Natural killer cell (primary cell): ENCODE results near the gene NR1I2. TPM values are rescaled to one million over a fixed set of nuclear protein-coding genes. Genes with fewer than 3 reads are reported as not detected.

ENCODE experiments used
- ATAC-seq, 3 donors: fragments of 150-1000 bp in 2 of 3; fragments of 200-7000 bp in 1 of 3; cut with Tn5 transposase; 1 replicate in 1 of 3; 2 replicates in 2 of 3; pipeline ENCODE4 v1.10.0; 2021; ENCODE audit warnings: mild to moderate bottlenecking in 2 of 3, moderate library complexity in 2 of 3
- DNase-seq, 2 donors: peaks; one replicate each; pipeline versions ENCODE4 v3.0.0 to v3.0.0-alpha.2; 2013 to 2021; ENCODE audit warnings: mixed read lengths in 1 of 2
- H3K27ac ChIP-seq: one replicate; pipeline ENCODE4 v1.5.1; 2013; ENCODE audit warnings: mild to moderate bottlenecking, low read length
- H3K27me3 ChIP-seq: one replicate; pipeline ENCODE4 v1.6.1; 2013; ENCODE audit warnings: low read length; ENCODE audit not compliant: control insufficient read depth, insufficient read depth
- H3K36me3 ChIP-seq: one replicate; pipeline ENCODE4 v1.6.1; 2013; ENCODE audit warnings: low read length; ENCODE audit not compliant: control insufficient read depth, insufficient read depth
- H3K4me1 ChIP-seq: one replicate; pipeline ENCODE4 v1.6.1; 2013; ENCODE audit warnings: low read length; ENCODE audit not compliant: control insufficient read depth, insufficient read depth
- H3K4me3 ChIP-seq: one replicate; pipeline ENCODE4 v1.5.1; 2013; ENCODE audit warnings: low read length
- H3K9me3 ChIP-seq: one replicate; pipeline ENCODE4 v1.6.1; 2013; ENCODE audit warnings: low read length; ENCODE audit not compliant: control insufficient read depth, insufficient read depth
- H3K27ac Mint-ChIP-seq, 2 donors: one replicate each; pipeline ENCODE4 v1.8.0; 2022; ENCODE audit warnings: mild to moderate bottlenecking in 2 of 2, mixed read lengths in 2 of 2, moderate library complexity in 1 of 2
- H3K27me3 Mint-ChIP-seq, 2 donors: one replicate each; pipeline ENCODE4 v1.8.0; 2022; ENCODE audit warnings: low read depth in 2 of 2, mixed read lengths in 2 of 2
- H3K36me3 Mint-ChIP-seq: one replicate; pipeline ENCODE4 v1.8.0; 2022; ENCODE audit warnings: mixed read lengths
- H3K4me1 Mint-ChIP-seq, 2 donors: one replicate each; pipeline ENCODE4 v1.8.0; 2022; ENCODE audit warnings: mixed read lengths in 2 of 2
- H3K4me3 Mint-ChIP-seq: one replicate; pipeline ENCODE4 v1.8.0; 2022; ENCODE audit warnings: mild to moderate bottlenecking, moderate library complexity, mixed read lengths
- H3K9me3 Mint-ChIP-seq, 2 donors: one replicate each; pipeline ENCODE4 v1.8.0; 2022; ENCODE audit warnings: mixed read lengths in 2 of 2
- WGBS: methylation state at CpG from one replicate; pipeline ENCODE4 v1.1.7; 2013; ENCODE audit warnings: missing lambda C conversion rate; ENCODE audit not compliant: insufficient coverage; 5-methylcytosine and 5-hydroxymethylcytosine counted together
- intact Hi-C: fragments of 100-400 bp; cut with micrococcal nuclease; formaldehyde crosslinking; loops from one replicate; pipeline ENCODE4 v1.14.2; 2022
- total RNA-seq, 4 donors: library from RNA; stranded (reverse); fragments of 120-200 nt in 1 of 4; gene quantifications; one replicate each; pipeline versions ENCODE4 v1.2.3 to v1.2.4, GENCODE V29; 2013 to 2022
- TF ChIP-seq, protein P1 (sequence below): fragments of 200-600 bp; IDR thresholded peaks from one replicate; pipeline ENCODE4 v1.8.0; 2022; ENCODE audit warnings: antibody characterized with exemption

The NR1I2 gene
- total RNA-seq, 3 donors from 2014 or later (not counting 1 experiment from before 2014, with no cell fraction given) = 0.13 to 0.25 (median 0.16) TPM

DNA sequence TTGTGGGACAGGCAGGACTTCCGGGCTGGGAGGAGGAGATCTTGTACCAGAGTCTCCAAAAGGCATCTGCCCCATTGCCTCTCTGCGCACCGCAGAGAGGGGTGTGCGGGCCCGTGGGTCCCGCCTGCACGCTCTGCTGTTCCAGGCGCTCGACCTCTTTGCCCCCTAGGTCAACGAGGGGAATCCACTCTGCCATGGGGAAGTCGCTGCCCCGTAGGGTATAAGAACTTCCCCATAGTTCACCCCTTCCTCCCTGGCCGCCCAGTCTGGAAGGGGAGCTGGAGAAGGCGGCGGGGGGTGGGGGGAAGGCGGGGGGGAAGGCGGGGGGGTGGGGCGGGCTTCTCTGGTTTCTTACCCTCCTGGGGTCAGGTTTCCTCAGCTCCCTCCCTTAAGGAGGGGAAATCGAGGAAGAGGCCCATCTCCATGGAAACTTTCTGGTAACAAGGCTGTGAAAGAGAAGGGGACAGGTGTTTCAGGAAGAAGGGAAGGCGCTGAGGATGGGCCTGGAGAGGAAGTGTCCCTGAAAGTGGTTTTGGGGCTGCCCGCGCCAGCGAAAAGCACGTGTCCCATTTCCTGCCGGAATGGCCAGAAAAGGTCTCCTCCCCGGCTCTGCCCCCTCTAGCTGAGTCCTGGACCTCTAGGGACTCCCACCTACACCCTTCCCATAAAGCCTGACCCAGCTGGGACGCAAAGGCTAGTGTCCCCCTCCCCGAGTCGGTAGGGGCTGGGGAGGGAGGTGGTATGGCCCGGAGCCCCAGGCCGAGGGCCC lies 27.5 kb downstream of the NR1I2 start:
- H3K36me3 Mint-ChIP-seq = no peaks in the 10 kb centered on the region
- WGBS = 48% methylated on average over 21 of the region's 31 CpGs
- TF ChIP-seq, protein P1, sequence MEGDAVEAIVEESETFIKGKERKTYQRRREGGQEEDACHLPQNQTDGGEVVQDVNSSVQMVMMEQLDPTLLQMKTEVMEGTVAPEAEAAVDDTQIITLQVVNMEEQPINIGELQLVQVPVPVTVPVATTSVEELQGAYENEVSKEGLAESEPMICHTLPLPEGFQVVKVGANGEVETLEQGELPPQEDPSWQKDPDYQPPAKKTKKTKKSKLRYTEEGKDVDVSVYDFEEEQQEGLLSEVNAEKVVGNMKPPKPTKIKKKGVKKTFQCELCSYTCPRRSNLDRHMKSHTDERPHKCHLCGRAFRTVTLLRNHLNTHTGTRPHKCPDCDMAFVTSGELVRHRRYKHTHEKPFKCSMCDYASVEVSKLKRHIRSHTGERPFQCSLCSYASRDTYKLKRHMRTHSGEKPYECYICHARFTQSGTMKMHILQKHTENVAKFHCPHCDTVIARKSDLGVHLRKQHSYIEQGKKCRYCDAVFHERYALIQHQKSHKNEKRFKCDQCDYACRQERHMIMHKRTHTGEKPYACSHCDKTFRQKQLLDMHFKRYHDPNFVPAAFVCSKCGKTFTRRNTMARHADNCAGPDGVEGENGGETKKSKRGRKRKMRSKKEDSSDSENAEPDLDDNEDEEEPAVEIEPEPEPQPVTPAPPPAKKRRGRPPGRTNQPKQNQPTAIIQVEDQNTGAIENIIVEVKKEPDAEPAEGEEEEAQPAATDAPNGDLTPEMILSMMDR = no peak
- DNase-seq = peak in 1 of 2 donors; percentile 22
- peaks cover 0 to 1% of the 10 kb centered on the region in 2 donors for H3K27me3 Mint-ChIP-seq
- peak overlapping the region; percentile 50 to 93 for H3K27ac Mint-ChIP-seq
- Histone ChIP-seq H3K27me3 (no peaks in the 10 kb centered on the region), H3K27ac (no peak overlapping the region), H3K36me3 (no peaks in the 10 kb centered on the region), H3K9me3 (no peaks in the 10 kb centered on the region), H3K4me3 (peak overlapping the region; percentile 56), H3K4me1 (peaks cover 15% of the 10 kb centered on the region)
- H3K4me1 Mint-ChIP-seq = peaks cover 10 to 13% of the 10 kb centered on the region in 2 donors
- intact Hi-C loops = no loop called here
- ATAC-seq = peak in 2 of 3 donors; percentile 6 to 22
- H3K9me3 Mint-ChIP-seq = no peaks in the 10 kb centered on the region
- peak overlapping the region; percentile 96 for H3K4me3 Mint-ChIP-seq

- intact Hi-C loops = no loop called here
- peak overlapping the region; percentile 56 for H3K4me3 ChIP-seq
- WGBS = under 1% methylated on average over 33 of the region's 33 CpGs
- TF ChIP-seq, protein P1 = no peak
- no peaks in the 10 kb centered on the region for H3K27me3 ChIP-seq
- H3K27me3 Mint-ChIP-seq = peaks cover 0 to 4% of the 10 kb centered on the region in 2 donors
- peak overlapping the region; percentile 96 for H3K4me3 Mint-ChIP-seq
- H3K9me3 Mint-ChIP-seq = no peaks in the 10 kb centered on the region
- no peak overlapping the region for H3K27ac ChIP-seq
- peaks cover 10 to 13% of the 10 kb centered on the region in 2 donors for H3K4me1 Mint-ChIP-seq
- DNase-seq (peak; percentile 27 to 71), ATAC-seq (peak; percentile 81 to 88 (median 83))
- no peaks in the 10 kb centered on the region for H3K9me3 ChIP-seq
- H3K36me3 Mint-ChIP-seq = no peaks in the 10 kb centered on the region
- no peaks in the 10 kb centered on the region for H3K36me3 ChIP-seq
- peaks cover 15% of the 10 kb centered on the region for H3K4me1 ChIP-seq
- peak overlapping the region; percentile 50 to 93 for H3K27ac Mint-ChIP-seq
Observed at GRCh38 chr3:119810018-119810435, 28.1 kb downstream of the NR1I2 start.

DNA sequence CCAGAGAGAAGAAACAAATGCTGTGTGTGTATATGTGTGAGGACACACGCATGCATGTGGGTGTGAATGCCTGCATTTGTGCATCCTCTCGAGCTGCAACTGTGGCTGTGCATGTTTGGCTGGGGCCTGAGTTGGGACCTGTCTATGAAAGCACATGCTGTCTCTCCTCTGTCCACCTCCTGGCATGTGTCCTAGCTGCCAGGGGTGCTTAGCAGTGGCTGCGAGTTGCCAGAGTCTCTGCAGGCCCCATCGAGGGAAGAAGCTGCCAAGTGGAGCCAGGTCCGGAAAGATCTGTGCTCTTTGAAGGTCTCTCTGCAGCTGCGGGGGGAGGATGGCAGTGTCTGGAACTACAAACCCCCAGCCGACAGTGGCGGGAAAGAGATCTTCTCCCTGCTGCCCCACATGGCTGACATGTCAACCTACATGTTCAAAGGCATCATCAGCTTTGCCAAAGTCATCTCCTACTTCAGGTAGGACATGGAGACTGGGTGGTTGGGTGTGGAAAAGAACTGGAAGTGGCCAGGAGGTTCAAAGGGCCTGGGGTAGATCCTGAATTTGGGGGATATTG lies 30.7 kb downstream of the NR1I2 start:
- intact Hi-C loops = no loop called here
- 96% methylated on average over 8 of the region's 8 CpGs for WGBS
- Histone ChIP-seq H3K4me3 (no peak overlapping the region), H3K36me3 (no peaks in the 10 kb centered on the region), H3K4me1 (peaks cover 15% of the 10 kb centered on the region), H3K9me3 (no peaks in the 10 kb centered on the region), H3K27ac (no peak overlapping the region), H3K27me3 (no peaks in the 10 kb centered on the region)
- no peak overlapping the region for H3K27ac Mint-ChIP-seq
- no peaks in the 10 kb centered on the region for H3K36me3 Mint-ChIP-seq
- TF ChIP-seq, protein P1 = no peak
- no peak for DNase-seq
- no peak for ATAC-seq
- no peaks in the 10 kb centered on the region for H3K9me3 Mint-ChIP-seq
- no peak overlapping the region for H3K4me3 Mint-ChIP-seq
- peaks cover 0 to 4% of the 10 kb centered on the region in 2 donors for H3K27me3 Mint-ChIP-seq
- H3K4me1 Mint-ChIP-seq = peaks cover 10 to 13% of the 10 kb centered on the region in 2 donors
